OCI-LY1 (cell line): ENCODE measurements around the gene GNG12.

ENCODE experiments used
- H2AFZ ChIP-seq: fragments of 200-600 bp; sonication (generic), shearing (Covaris generic); 2 replicates; pipeline ENCODE4 v1.6.0; 2014; ENCODE audit warnings: antibody characterized with exemption, mild to moderate bottlenecking, low read length
- H3F3A ChIP-seq: fragments of 200-600 bp; sonication (generic), shearing (Covaris generic); 2 replicates; pipeline ENCODE4 v1.6.0; 2014; ENCODE audit warnings: mild to moderate bottlenecking, antibody characterized with exemption, low read length, moderate library complexity; ENCODE audit not compliant: insufficient read depth
- H3K27ac ChIP-seq: fragments of 200-600 bp; sonication (generic); 2 replicates; pipeline ENCODE4 v1.5.1; 2014; ENCODE audit warnings: low read length, mixed run types, mild to moderate bottlenecking, low read depth; ENCODE audit not compliant: poor library complexity, severe bottlenecking
- H3K27me3 ChIP-seq: fragments of 200-600 bp; sonication (generic); 2 replicates; pipeline ENCODE4 v1.6.0; 2014; ENCODE audit warnings: antibody characterized with exemption, mild to moderate bottlenecking, low read length, moderate library complexity; ENCODE audit not compliant: insufficient read depth
- H3K36me3 ChIP-seq: fragments of 200-600 bp; sonication (generic); 2 replicates; pipeline ENCODE4 v1.6.1; 2014; ENCODE audit warnings: mild to moderate bottlenecking, antibody characterized with exemption, low read length, moderate library complexity, mixed read lengths; ENCODE audit not compliant: insufficient read depth
- H3K4me1 ChIP-seq: fragments of 200-600 bp; sonication (generic); 2 replicates; pipeline ENCODE4 v1.5.1; 2014; ENCODE audit warnings: mild to moderate bottlenecking, low read length, moderate library complexity; ENCODE audit not compliant: insufficient read depth, severe bottlenecking
- H3K4me2 ChIP-seq: fragments of 200-600 bp; sonication (generic), shearing (Covaris generic); 2 replicates; pipeline ENCODE4 v1.6.1; 2014; ENCODE audit warnings: low read length
- H3K4me3 ChIP-seq: fragments of 200-600 bp; sonication (generic); 2 replicates; pipeline ENCODE4 v1.5.1; 2014; ENCODE audit warnings: low read length, low read depth, mild to moderate bottlenecking, mixed read lengths; ENCODE audit not compliant: poor library complexity, severe bottlenecking
- H3K79me2 ChIP-seq: fragments of 200-600 bp; shearing (Covaris generic); 2 replicates; pipeline ENCODE4 v1.6.1; 2016; ENCODE audit warnings: mixed run types, low read length, mixed read lengths; ENCODE audit not compliant: insufficient read depth
- H3K9ac ChIP-seq: fragments of 200-600 bp; sonication (generic), shearing (Covaris generic); 2 replicates; pipeline ENCODE4 v1.6.1; 2014; ENCODE audit warnings: mild to moderate bottlenecking, low read length, mixed read lengths
- H3K9me2 ChIP-seq: fragments of 200-600 bp; sonication (generic), shearing (Covaris generic); 2 replicates; pipeline ENCODE4 v1.6.1; 2014; ENCODE audit warnings: low read depth, mild to moderate bottlenecking, low read length, mixed read lengths
- H3K9me3 ChIP-seq: fragments of 200-600 bp; shearing (Covaris generic); 2 replicates; pipeline ENCODE4 v1.6.1; 2014; ENCODE audit warnings: low read length, mixed read lengths
- H4K20me1 ChIP-seq: fragments of 200-600 bp; sonication (generic), shearing (Covaris generic); 2 replicates; pipeline ENCODE4 v1.6.0; 2016; ENCODE audit warnings: mild to moderate bottlenecking, low read length; ENCODE audit not compliant: insufficient read depth
- EZH2 ChIP-seq: fragments of 200-600 bp; sonication (generic), shearing (Covaris generic); IDR thresholded peaks from 2 replicates; pipeline ENCODE4 v1.8.0; 2017; ENCODE audit warnings: borderline replicate concordance, mixed run types, mild to moderate bottlenecking, antibody characterized with exemption, low read length, moderate library complexity, mixed read lengths
- TF ChIP-seq, protein P1 (sequence below): fragments of 200-600 bp; sonication (generic), shearing (Covaris generic); IDR thresholded peaks from 2 replicates; pipeline ENCODE4 v1.5.1; 2017; ENCODE audit warnings: mild to moderate bottlenecking, antibody characterized with exemption, low read length, moderate library complexity, mixed read lengths

The GNG12 gene

DNA sequence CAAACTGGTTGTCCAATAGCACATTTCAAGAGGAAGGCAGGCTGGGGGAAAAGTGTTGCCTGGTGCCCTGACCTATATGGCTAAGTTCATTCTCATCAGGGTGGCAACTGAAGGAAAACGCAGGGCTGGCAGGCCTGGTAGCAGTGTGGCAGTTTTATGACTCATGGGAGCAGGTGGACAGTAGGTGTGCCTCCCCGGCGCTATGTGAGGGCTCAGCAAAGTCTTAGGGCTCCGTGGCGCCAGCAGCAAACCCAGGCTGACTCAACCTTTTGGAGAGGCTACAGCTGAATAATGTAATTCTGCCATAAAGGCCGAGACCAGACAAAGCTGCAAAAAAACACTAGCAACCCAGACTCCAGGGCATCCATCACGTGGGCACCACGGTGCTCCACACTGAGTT, 124.7 kb downstream of the GNG12 start:
- H4K20me1 ChIP-seq: no peaks in the 10 kb centered on the region
- H3K4me2 ChIP-seq: no peak overlapping the region
- H3K4me3 ChIP-seq: no peak overlapping the region
- no peaks in the 10 kb centered on the region for H3K27me3 ChIP-seq
- H3K9me2 ChIP-seq: no peaks in the 10 kb centered on the region
- H3K79me2 ChIP-seq: no peaks in the 10 kb centered on the region
- H3K9ac ChIP-seq: no peak overlapping the region
- no peaks in the 10 kb centered on the region for H3F3A ChIP-seq
- H3K36me3 ChIP-seq: no peaks in the 10 kb centered on the region
- peaks cover 34% of the 10 kb centered on the region for H3K4me1 ChIP-seq
- H3K27ac ChIP-seq: no peak overlapping the region
- H2AFZ ChIP-seq: no peak overlapping the region
- TF ChIP-seq EZH2: no peak
- TF ChIP-seq, protein P1, sequence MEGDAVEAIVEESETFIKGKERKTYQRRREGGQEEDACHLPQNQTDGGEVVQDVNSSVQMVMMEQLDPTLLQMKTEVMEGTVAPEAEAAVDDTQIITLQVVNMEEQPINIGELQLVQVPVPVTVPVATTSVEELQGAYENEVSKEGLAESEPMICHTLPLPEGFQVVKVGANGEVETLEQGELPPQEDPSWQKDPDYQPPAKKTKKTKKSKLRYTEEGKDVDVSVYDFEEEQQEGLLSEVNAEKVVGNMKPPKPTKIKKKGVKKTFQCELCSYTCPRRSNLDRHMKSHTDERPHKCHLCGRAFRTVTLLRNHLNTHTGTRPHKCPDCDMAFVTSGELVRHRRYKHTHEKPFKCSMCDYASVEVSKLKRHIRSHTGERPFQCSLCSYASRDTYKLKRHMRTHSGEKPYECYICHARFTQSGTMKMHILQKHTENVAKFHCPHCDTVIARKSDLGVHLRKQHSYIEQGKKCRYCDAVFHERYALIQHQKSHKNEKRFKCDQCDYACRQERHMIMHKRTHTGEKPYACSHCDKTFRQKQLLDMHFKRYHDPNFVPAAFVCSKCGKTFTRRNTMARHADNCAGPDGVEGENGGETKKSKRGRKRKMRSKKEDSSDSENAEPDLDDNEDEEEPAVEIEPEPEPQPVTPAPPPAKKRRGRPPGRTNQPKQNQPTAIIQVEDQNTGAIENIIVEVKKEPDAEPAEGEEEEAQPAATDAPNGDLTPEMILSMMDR: no peak
- no peaks in the 10 kb centered on the region for H3K9me3 ChIP-seq

DNA sequence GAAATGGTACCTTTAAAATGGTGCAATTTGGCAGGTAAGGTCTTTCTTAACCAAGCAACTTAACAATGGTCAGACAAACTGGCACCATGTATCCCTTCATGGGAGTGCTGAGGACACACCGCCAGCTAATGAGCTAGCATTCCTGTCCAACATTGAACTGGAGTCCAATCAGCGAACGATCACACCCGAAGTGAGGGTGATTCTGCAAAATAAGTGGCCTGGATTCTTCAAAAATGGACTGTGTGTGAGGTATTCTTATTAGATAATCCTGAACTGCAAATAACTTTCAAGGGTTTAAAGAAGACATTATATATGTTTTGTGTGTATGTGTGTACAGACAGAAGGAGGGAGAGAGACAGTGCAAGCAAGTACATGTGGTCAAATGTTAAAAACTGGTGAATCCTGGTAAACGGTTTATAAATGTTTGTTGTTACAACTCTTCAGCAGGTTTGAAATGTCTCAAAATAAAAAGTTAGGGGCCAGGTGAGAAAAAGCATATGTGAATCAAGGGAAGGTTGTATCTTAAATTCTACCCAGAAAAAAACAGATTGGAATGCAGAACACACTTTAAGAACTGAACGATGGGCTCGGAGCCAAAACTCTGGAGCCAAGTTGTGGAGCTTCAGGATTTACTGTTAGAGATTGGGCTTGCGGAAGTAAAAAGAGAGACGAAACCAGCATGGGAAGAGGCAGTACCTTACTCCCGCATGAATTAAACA, 127.4 kb downstream of the GNG12 start:
- no peak overlapping the region for H3K9ac ChIP-seq
- H3K4me3 ChIP-seq: no peak overlapping the region
- TF ChIP-seq, protein P1: no peak
- TF ChIP-seq EZH2: no peak
- peaks cover 7% of the 10 kb centered on the region for H3K4me1 ChIP-seq
- H3K9me2 ChIP-seq: no peaks in the 10 kb centered on the region
- no peaks in the 10 kb centered on the region for H3K27me3 ChIP-seq
- H3F3A ChIP-seq: no peaks in the 10 kb centered on the region
- H3K79me2 ChIP-seq: no peaks in the 10 kb centered on the region
- H3K9me3 ChIP-seq: no peaks in the 10 kb centered on the region
- no peak overlapping the region for H2AFZ ChIP-seq
- no peaks in the 10 kb centered on the region for H4K20me1 ChIP-seq
- H3K27ac ChIP-seq: no peak overlapping the region
- H3K4me2 ChIP-seq: no peak overlapping the region
- no peaks in the 10 kb centered on the region for H3K36me3 ChIP-seq

DNA sequence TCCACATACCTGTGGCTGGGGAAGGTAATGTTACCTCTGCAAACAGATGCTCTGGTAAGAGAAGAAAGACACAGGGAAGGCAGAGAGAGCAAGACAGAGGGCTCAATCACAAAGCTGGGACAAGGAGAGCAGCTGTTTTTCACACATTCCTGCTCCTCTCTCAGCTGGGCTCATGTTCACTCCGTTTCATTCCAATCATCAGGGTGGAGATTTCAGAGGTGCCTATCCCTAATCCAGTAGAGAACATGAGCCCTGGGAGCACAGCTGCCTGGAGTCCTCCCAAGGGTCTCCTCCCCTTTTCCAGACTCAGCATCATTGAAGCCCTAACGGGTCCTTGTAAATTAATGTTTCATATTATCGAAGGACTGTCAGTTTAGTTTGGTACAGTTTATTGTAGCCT, 128.9 kb downstream of the GNG12 start:
- Histone ChIP-seq H3K9me2 (no peaks in the 10 kb centered on the region), H3K27ac (no peak overlapping the region), H3K36me3 (no peaks in the 10 kb centered on the region), H3K27me3 (no peaks in the 10 kb centered on the region), H3K4me1 (no peaks in the 10 kb centered on the region), H3F3A (no peaks in the 10 kb centered on the region), H3K9me3 (no peaks in the 10 kb centered on the region), H4K20me1 (no peaks in the 10 kb centered on the region), H3K9ac (no peak overlapping the region), H2AFZ (no peak overlapping the region), H3K79me2 (no peaks in the 10 kb centered on the region), H3K4me3 (no peak overlapping the region), H3K4me2 (no peak overlapping the region)
- no peak for TF ChIP-seq EZH2
- TF ChIP-seq, protein P1: no peak
